22Rv1 (cell line): ENCODE results near the gene KRTAP20-1.

Source experiments
- H3K27ac ChIP-seq: fragments of 450-650 bp; 2 replicates; pipeline ENCODE4 v1.5.1; 2017
- ZFX ChIP-seq: fragments of 450-650 bp; IDR thresholded peaks from 2 replicates; pipeline ENCODE4 v1.6.1; 2017; ENCODE audit warnings: antibody characterized with exemption, borderline replicate concordance
- TF ChIP-seq, protein P1 (sequence below): fragments of 450-650 bp; IDR thresholded peaks from 2 replicates; pipeline ENCODE4 v1.5.1; 2017; ENCODE audit warnings: mild to moderate bottlenecking

The KRTAP20-1 gene

DNA sequence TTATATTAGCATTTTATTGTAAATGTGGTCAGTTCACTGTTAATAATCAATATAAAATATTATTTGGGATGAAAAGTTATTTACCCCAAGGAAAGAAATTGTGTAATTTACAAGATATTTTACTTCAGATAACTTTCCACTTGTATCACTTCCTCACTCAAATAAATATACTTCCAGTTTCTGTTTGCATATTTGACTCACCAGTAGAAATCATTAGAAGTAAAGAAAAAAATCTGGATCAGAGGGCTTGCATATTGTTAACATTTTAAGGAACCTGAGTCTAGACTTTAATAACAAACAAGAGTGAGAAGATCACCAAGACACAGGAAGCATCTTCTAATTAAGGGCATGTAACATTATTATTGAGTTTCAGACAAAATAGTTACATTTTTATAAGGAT, 3.9 kb downstream of the KRTAP20-1 start:
- no peak for TF ChIP-seq ZFX
- TF ChIP-seq, protein P1, sequence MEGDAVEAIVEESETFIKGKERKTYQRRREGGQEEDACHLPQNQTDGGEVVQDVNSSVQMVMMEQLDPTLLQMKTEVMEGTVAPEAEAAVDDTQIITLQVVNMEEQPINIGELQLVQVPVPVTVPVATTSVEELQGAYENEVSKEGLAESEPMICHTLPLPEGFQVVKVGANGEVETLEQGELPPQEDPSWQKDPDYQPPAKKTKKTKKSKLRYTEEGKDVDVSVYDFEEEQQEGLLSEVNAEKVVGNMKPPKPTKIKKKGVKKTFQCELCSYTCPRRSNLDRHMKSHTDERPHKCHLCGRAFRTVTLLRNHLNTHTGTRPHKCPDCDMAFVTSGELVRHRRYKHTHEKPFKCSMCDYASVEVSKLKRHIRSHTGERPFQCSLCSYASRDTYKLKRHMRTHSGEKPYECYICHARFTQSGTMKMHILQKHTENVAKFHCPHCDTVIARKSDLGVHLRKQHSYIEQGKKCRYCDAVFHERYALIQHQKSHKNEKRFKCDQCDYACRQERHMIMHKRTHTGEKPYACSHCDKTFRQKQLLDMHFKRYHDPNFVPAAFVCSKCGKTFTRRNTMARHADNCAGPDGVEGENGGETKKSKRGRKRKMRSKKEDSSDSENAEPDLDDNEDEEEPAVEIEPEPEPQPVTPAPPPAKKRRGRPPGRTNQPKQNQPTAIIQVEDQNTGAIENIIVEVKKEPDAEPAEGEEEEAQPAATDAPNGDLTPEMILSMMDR = no peak
- H3K27ac ChIP-seq = no peak overlapping the region

GRCh38 chr21:30620522-30620921, 4.3 kb downstream of the KRTAP20-1 start, which contains the start of gene KRTAP20-4:
Gene KRTAP20-4 (plus strand): TSS chr21:30620627.
- no peak for TF ChIP-seq ZFX
- TF ChIP-seq, protein P1 = no peak
- H3K27ac ChIP-seq = no peak within 1 kb of the TSS

DNA sequence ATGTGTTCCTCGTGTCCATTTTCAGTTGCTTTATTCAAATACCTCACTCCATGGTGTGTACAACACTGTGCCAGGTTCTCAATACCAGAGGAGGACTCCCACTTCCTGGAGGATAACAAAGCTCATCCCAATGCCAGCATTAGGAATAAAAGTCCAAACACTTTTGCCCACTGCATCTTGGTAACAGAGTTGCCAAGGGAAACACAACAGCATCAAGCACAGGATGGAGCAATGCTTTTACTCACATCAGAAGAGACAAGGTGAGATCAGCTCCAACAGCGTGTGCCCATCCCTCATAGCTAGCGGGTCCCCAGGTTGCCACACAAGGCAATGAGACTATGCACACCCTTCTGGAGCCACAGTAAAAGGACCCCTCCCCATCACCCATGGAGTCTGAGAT, 7.1 kb downstream of the KRTAP20-1 start:
- TF ChIP-seq, protein P1 = no peak
- TF ChIP-seq ZFX = no peak
- H3K27ac ChIP-seq = no peak overlapping the region

GRCh38 chr21:30625449-30626165, 9.4 kb downstream of the KRTAP20-1 start:
- TF ChIP-seq ZFX = no peak
- TF ChIP-seq, protein P1 = no peak

DNA sequence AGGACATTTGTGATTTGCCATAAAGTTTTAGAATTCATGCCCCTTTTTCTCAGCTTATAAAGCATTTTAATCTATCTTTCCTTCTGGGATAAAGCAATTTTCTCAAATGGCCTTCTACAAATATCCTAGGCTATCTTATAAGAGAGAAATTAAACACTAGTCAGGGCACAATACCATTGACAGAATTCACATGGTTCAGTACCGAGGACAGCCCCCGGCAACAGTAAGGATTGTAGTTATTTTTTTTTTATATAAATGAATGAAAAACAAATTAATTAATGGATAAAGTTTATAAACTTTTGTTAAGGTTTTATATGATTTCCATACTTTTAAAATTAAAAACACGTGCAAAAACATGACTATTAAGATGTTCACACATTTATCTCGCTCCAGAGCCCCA, 11.9 kb downstream of the KRTAP20-1 start:
- TF ChIP-seq, protein P1 = no peak
- TF ChIP-seq ZFX = no peak
- no peak overlapping the region for H3K27ac ChIP-seq

More at GRCh38 chr21:30625449-30626165, 9.4 kb downstream of the KRTAP20-1 start:
- H3K27ac ChIP-seq = no peak overlapping the region

DNA sequence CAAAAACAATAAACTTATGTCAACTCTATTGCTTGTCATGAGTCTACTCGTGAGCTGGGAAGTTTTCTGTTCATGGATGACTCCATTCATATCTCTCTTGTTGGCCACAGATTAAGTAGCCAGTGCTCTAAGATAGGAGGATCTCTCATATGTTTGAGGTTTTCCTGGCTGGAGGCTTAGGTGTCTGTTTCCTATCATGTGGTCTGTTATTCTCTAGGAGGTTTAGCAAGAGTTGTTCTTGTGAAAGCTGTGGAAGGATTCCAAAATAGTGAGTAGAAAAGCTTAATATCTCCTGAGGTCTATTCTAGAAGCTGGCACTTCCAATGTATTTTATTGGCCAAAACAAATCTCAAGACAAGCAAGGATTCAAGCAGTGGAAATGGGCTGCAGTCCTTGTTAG, 13.0 kb downstream of the KRTAP20-1 start:
- H3K27ac ChIP-seq = no peak overlapping the region
- TF ChIP-seq ZFX = no peak
- TF ChIP-seq, protein P1 = no peak

DNA sequence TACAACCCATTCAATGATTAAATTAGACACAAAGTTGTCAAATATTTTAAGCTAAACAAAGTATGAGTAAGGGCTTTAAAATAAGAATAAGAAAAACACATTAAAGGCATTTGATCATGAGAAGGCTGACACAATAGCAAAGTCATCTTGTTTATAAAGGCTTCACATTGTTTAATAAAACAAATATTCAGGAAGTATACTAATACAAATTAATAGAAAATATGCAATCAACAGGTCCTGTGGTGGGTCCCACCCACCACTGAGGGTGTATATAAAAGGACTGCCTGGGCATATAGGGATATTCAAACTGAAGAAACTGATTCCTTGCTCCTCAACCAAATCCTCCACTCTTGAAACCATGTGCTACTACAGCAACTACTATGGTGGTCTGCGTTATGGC, 18.7 kb downstream of the KRTAP20-1 start, which contains the start of gene KRTAP20-2:
Gene KRTAP20-2 (plus strand): TSS at position 301 of the 400 bp plus-strand sequence. CDS start 58 bp downstream, at position 359.
- H3K27ac ChIP-seq = no peak within 1 kb of the TSS
- TF ChIP-seq, protein P1 = no peak
- no peak for TF ChIP-seq ZFX
